Stimulated activated CD4-positive, alpha-beta T cell treated with anti-CD3 and anti-CD28 coated beads, Interleukin-12 subunit alpha, Interleukin-12 subunit beta, amount 100 ng/mL, for 24 hours (primary cell): Measurements from ENCODE around the gene PNPLA5.

ENCODE experiments used
- DNase-seq, 2 experiments: peaks; one replicate each; pipeline ENCODE4 v3.0.0-alpha.2; 2020; ENCODE audit warnings: low read depth in 2 of 2

PNPLA5 gene

GRCh38 chr22:43854786-43855271 is 37.0 kb downstream of the PNPLA5 start:
- DNase-seq: no peak

- no peak for DNase-seq
Measured at GRCh38 chr22:43854121-43854785, 37.6 kb downstream of the PNPLA5 start.

GRCh38 chr22:43853328-43853931 is 38.4 kb downstream of the PNPLA5 start:
- DNase-seq: no peak

GRCh38 chr22:43852573-43853327 is 39.1 kb downstream of the PNPLA5 start:
- no peak for DNase-seq

GRCh38 chr22:43851979-43852307 is 39.9 kb downstream of the PNPLA5 start:
- DNase-seq: no peak

- no peak for DNase-seq
Measured at GRCh38 chr22:43851058-43851978, 40.5 kb downstream of the PNPLA5 start.

- no peak for DNase-seq
Measured at GRCh38 chr22:43850529-43850928, 41.3 kb downstream of the PNPLA5 start.

GRCh38 chr22:43849731-43850130 is 42.1 kb downstream of the PNPLA5 start:
- DNase-seq: no peak

- no peak for DNase-seq
Measured at GRCh38 chr22:43848366-43849171, 43.2 kb downstream of the PNPLA5 start.

- DNase-seq: no peak
Measured at GRCh38 chr22:43847376-43848289, 44.2 kb downstream of the PNPLA5 start.

GRCh38 chr22:43846966-43847365 is 44.8 kb downstream of the PNPLA5 start:
- DNase-seq: no peak

- no peak for DNase-seq
Measured at GRCh38 chr22:43845981-43846380, 45.8 kb downstream of the PNPLA5 start.

- no peak for DNase-seq
Measured at GRCh38 chr22:43844560-43845545, 47.0 kb downstream of the PNPLA5 start.

- DNase-seq: no peak
Measured at GRCh38 chr22:43843783-43844530, 47.9 kb downstream of the PNPLA5 start.

- no peak for DNase-seq
Measured at GRCh38 chr22:43841742-43842141, 50.1 kb downstream of the PNPLA5 start.

- no peak for DNase-seq
Measured at GRCh38 chr22:43840851-43841250, 51.0 kb downstream of the PNPLA5 start.

GRCh38 chr22:43840431-43840830 is 51.4 kb downstream of the PNPLA5 start:
- DNase-seq: no peak

- DNase-seq: no peak
Measured at GRCh38 chr22:43839781-43840180, 52.0 kb downstream of the PNPLA5 start.
